Endodermal cell (in vitro differentiated cells): ENCODE results near the gene VPS45. TPM values are rescaled to one million over a fixed set of nuclear protein-coding genes. Genes with fewer than 3 reads are reported as not detected.
A peak's percentile ranks its signal among the peaks of the same experiment; 100 is the strongest.

Source experiments
- DNase-seq: peaks from one replicate; pipeline ENCODE4 v3.0.0-alpha.2; 2017
- H3K27ac ChIP-seq: 2 replicates; pipeline ENCODE4 v1.5.1; 2013; ENCODE audit warnings: mild to moderate bottlenecking, low read depth, low read length, moderate library complexity
- H3K27me3 ChIP-seq: 2 replicates; pipeline ENCODE4 v1.6.1; 2013; ENCODE audit warnings: mild to moderate bottlenecking, low read length, moderate library complexity; ENCODE audit not compliant: insufficient read depth, control insufficient read depth, poor library complexity, severe bottlenecking
- H3K36me3 ChIP-seq: 2 replicates; pipeline ENCODE4 v1.7.0; 2013; ENCODE audit warnings: mild to moderate bottlenecking, low read length, moderate library complexity; ENCODE audit not compliant: control insufficient read depth, insufficient read depth
- H3K4me1 ChIP-seq: one replicate; pipeline ENCODE4 v1.7.0; 2013; ENCODE audit warnings: low read length; ENCODE audit not compliant: control insufficient read depth, insufficient read depth
- H3K4me3 ChIP-seq: 2 replicates; pipeline ENCODE4 v1.5.1; 2013; ENCODE audit warnings: mild to moderate bottlenecking, low read length, moderate library complexity
- H3K9ac ChIP-seq: 2 replicates; pipeline ENCODE4 v1.6.1; 2013; ENCODE audit warnings: mild to moderate bottlenecking, low read length, moderate library complexity; ENCODE audit not compliant: poor library complexity, severe bottlenecking; ENCODE audit errors: extremely low read depth
- H3K9me3 ChIP-seq: 2 replicates; pipeline ENCODE4 v1.6.1; 2013; ENCODE audit warnings: mild to moderate bottlenecking, low read length, moderate library complexity; ENCODE audit not compliant: control insufficient read depth
- H3K27ac Mint-ChIP-seq: 2 replicates; pipeline ENCODE4 v1.8.0; 2020; ENCODE audit warnings: mixed read lengths
- H3K27me3 Mint-ChIP-seq: 2 replicates; pipeline ENCODE4 v1.8.0; 2021; ENCODE audit warnings: mild to moderate bottlenecking, mixed read lengths; ENCODE audit not compliant: insufficient read depth
- H3K36me3 Mint-ChIP-seq: 2 replicates; pipeline ENCODE4 v1.8.0; 2020; ENCODE audit warnings: low read depth, mixed read lengths
- H3K4me1 Mint-ChIP-seq: 2 replicates; pipeline ENCODE4 v1.8.0; 2020; ENCODE audit warnings: mixed read lengths
- H3K4me3 Mint-ChIP-seq: 2 replicates; pipeline ENCODE4 v1.8.0; 2020; ENCODE audit warnings: mild to moderate bottlenecking, moderate library complexity, mixed read lengths
- H3K9me3 Mint-ChIP-seq: 2 replicates; pipeline ENCODE4 v1.8.0; 2020; ENCODE audit warnings: mild to moderate bottlenecking, mixed read lengths
- CTCF ChIP-seq: fragments of 200-600 bp; sonication (generic); conservative IDR thresholded peaks from 2 replicates; pipeline ENCODE4 v1.5.0; 2021; ENCODE audit warnings: antibody characterized with exemption, mild to moderate bottlenecking
- WGBS, 2 experiments: methylation state at CpG; one replicate each; pipeline versions ENCODE4 v1.1.5 to v1.1.7; 2013; ENCODE audit warnings: missing lambda C conversion rate in 2 of 2, mixed read lengths in 1 of 2; ENCODE audit not compliant: insufficient coverage in 1 of 2, insufficient read length in 1 of 2; 5-methylcytosine and 5-hydroxymethylcytosine counted together
- total RNA-seq, 2 donors: library from RNA; stranded (reverse); fragmentation: NEBNext Ultra II Directional in 1 of 2; extraction: Animal tissue kit (Norgen Biotek cat#: 25700) in 1 of 2; gene quantifications; 2 replicates in 1 of 2; 3 replicates in 1 of 2; pipeline ENCODE4 v1.2.1, GENCODE V29; 2021

Gene VPS45
- total RNA-seq, 2 donors from 2014 or later, result 32.6 to 35.0 TPM

- no peak overlapping the region for H3K27ac Mint-ChIP-seq
- Histone ChIP-seq H3K9ac (no peak overlapping the region), H3K9me3 (no peaks in the 10 kb centered on the region), H3K4me3 (no peak overlapping the region), H3K27ac (no peak overlapping the region), H3K4me1 (no peaks in the 10 kb centered on the region), H3K27me3 (no peaks in the 10 kb centered on the region), H3K36me3 (peaks cover 70% of the 10 kb centered on the region)
- no CpG with 5 or more reads among the region's 3 CpGs for whole genome bisulfite sequencing, 2 experiments
- H3K27me3 Mint-ChIP-seq, result no peaks in the 10 kb centered on the region
- H3K36me3 Mint-ChIP-seq, result peaks cover 65% of the 10 kb centered on the region
- no peak for DNase-seq
- H3K4me1 Mint-ChIP-seq, result peaks cover 9% of the 10 kb centered on the region
- TF ChIP-seq CTCF, result peak; percentile 37
- H3K9me3 Mint-ChIP-seq, result no peaks in the 10 kb centered on the region
- H3K4me3 Mint-ChIP-seq, result no peak overlapping the region
These were observed 5.4 kb downstream of the VPS45 start for GRCh38 chr1:150072959-150073358.

- H3K9me3 ChIP-seq, result no peaks in the 10 kb centered on the region
- DNase-seq, result no peak
These were observed 5.9 kb downstream of the VPS45 start for GRCh38 chr1:150073516-150073915.

GRCh38 chr1:150076066-150076465 is 8.5 kb downstream of the VPS45 start:
- no peak for DNase-seq
- H3K27me3 Mint-ChIP-seq, result no peaks in the 10 kb centered on the region
- peaks cover 64% of the 10 kb centered on the region for H3K36me3 Mint-ChIP-seq
- 93 to 100% methylated on average over 2 of the region's 2 CpGs for WGBS, 2 experiments
- H3K4me1 ChIP-seq, result no peaks in the 10 kb centered on the region
- H3K27ac Mint-ChIP-seq, result no peak overlapping the region
- no peaks in the 10 kb centered on the region for H3K9me3 Mint-ChIP-seq
- no peak overlapping the region for H3K9ac ChIP-seq
- H3K4me3 ChIP-seq, result no peak overlapping the region
- H3K4me3 Mint-ChIP-seq, result no peak overlapping the region
- H3K27me3 ChIP-seq, result no peaks in the 10 kb centered on the region
- peaks cover 77% of the 10 kb centered on the region for H3K36me3 ChIP-seq
- H3K9me3 ChIP-seq, result no peaks in the 10 kb centered on the region
- no peak for TF ChIP-seq CTCF
- H3K27ac ChIP-seq, result no peak overlapping the region
- no peaks in the 10 kb centered on the region for H3K4me1 Mint-ChIP-seq

More at GRCh38 chr1:150073516-150073915, 5.9 kb downstream of the VPS45 start:
- no peak overlapping the region for H3K9ac ChIP-seq
- 94% methylated on average over 2 of the region's 2 CpGs; no CpG with 5 or more reads in 1 of the 2 experiments for whole genome bisulfite sequencing, 2 experiments
- Mint-ChIP-seq H3K36me3 (peaks cover 68% of the 10 kb centered on the region), H3K9me3 (no peaks in the 10 kb centered on the region), H3K27me3 (no peaks in the 10 kb centered on the region), H3K27ac (no peak overlapping the region), H3K4me3 (no peak overlapping the region), H3K4me1 (peaks cover 4% of the 10 kb centered on the region)
- H3K36me3 ChIP-seq, result peaks cover 73% of the 10 kb centered on the region
- no peak overlapping the region for H3K4me3 ChIP-seq
- H3K27me3 ChIP-seq, result no peaks in the 10 kb centered on the region
- H3K27ac ChIP-seq, result no peak overlapping the region
- no peak for TF ChIP-seq CTCF
- no peaks in the 10 kb centered on the region for H3K4me1 ChIP-seq
